KG1 (cell line): ENCODE results near the gene TLX2.
"Not testable (repeated sequence)": the region's sequence is repeated elsewhere in the genome, so short reads cannot be mapped to it uniquely, and the experiment has no call there.

Experiments
- DNase-seq: peaks from one replicate; lab custom pipeline; 2025; lab: John Stamatoyannopoulos, UW

Gene TLX2

GRCh38 chr2:74554820-74555531 is 40.7 kb downstream of the TLX2 start:
- DNase-seq: peak; percentile 31

- no peak for DNase-seq
These were observed 41.4 kb downstream of the TLX2 start for GRCh38 chr2:74555610-74556103.

GRCh38 chr2:74556159-74556558 is 41.9 kb downstream of the TLX2 start:
- no peak for DNase-seq

- DNase-seq: no peak
These were observed 42.7 kb downstream of the TLX2 start for GRCh38 chr2:74556831-74557370.

GRCh38 chr2:74558284-74559230 is 44.3 kb downstream of the TLX2 start:
- DNase-seq: no peak

- DNase-seq: no peak
These were observed 45.7 kb downstream of the TLX2 start for GRCh38 chr2:74559912-74560311.

- no peak for DNase-seq
These were observed 46.3 kb downstream of the TLX2 start for GRCh38 chr2:74560591-74560990.

GRCh38 chr2:74561022-74561421 is 46.8 kb downstream of the TLX2 start:
- not testable (repeated sequence) for DNase-seq

- no peak for DNase-seq
These were observed 48.0 kb downstream of the TLX2 start for GRCh38 chr2:74562126-74562775.

- DNase-seq: no peak
These were observed 50.0 kb downstream of the TLX2 start for GRCh38 chr2:74564222-74564621.

- DNase-seq: no peak
These were observed 52.0 kb downstream of the TLX2 start for GRCh38 chr2:74566076-74566753.

- no peak for DNase-seq
These were observed 52.5 kb downstream of the TLX2 start for GRCh38 chr2:74566754-74567085.
